Measurements from ENCODE around the gene GJA4. TPM values are rescaled to one million over a fixed set of nuclear protein-coding genes. Genes with fewer than 3 reads are reported as not detected.

Gene GJA4
- total RNA-seq, 3 donors from 2014 or later (not counting 1 experiment from before 2014, with no cell fraction given): not detected

GRCh38 chr1:34779526-34779925 lies 13.3 kb upstream of the GJA4 start:
- Mint-ChIP-seq H3K4me3 (no peak overlapping the region), H3K4me1 (no peaks in the 10 kb centered on the region), H3K27ac (no peak overlapping the region), H3K36me3 (no peaks in the 10 kb centered on the region), H3K27me3 (ENCODE audit: low read depth in 2 of 2) (peaks cover 37 to 50% of the 10 kb centered on the region in 2 donors), H3K9me3 (no peaks in the 10 kb centered on the region)
- Histone ChIP-seq H3K9me3 (ENCODE audit: control insufficient read depth, insufficient read depth, low read length) (no peaks in the 10 kb centered on the region), H3K36me3 (ENCODE audit: control insufficient read depth, insufficient read depth, low read length) (no peaks in the 10 kb centered on the region), H3K4me3 (ENCODE audit: low read length) (no peak overlapping the region), H3K4me1 (ENCODE audit: control insufficient read depth, insufficient read depth, low read length) (peaks cover 9% of the 10 kb centered on the region), H3K27me3 (ENCODE audit: control insufficient read depth, insufficient read depth, low read length) (peaks cover 14% of the 10 kb centered on the region), H3K27ac (ENCODE audit: low read length) (no peak overlapping the region)
- no peak for DNase-seq
- no peak for ATAC-seq
- intact Hi-C loops (cut with micrococcal nuclease): no loop called here
- WGBS (ENCODE audit: insufficient coverage): 91% methylated on average over 5 of the region's 5 CpGs
- TF ChIP-seq CTCF (IDR thresholded peaks at IDR 0.05): no peak

DNA sequence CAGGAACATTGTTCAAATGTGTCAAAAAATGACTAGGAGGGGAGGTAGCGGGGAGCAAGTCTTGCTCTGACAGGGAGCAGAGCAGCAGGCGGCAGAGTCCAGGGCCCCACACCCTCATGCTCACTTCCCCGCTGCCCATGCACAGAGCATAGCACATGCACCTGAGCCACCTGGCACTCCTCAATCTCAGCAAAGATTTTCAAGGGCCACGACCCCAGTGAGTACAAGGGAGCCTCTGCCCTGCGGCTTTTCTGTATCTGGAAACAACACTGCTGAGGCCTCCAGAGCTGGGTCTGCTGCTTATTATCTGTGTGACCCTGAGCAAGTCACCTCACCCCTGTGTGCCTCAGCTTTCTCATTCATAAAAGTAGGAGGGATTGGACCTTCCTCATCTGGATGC lies 12.8 kb upstream of the GJA4 start:
- WGBS (ENCODE audit: insufficient coverage): 89% methylated on average over 5 of the region's 5 CpGs
- Mint-ChIP-seq H3K36me3 (no peaks in the 10 kb centered on the region), H3K27me3 (ENCODE audit: low read depth in 2 of 2) (peaks cover 38 to 52% of the 10 kb centered on the region in 2 donors)

DNA sequence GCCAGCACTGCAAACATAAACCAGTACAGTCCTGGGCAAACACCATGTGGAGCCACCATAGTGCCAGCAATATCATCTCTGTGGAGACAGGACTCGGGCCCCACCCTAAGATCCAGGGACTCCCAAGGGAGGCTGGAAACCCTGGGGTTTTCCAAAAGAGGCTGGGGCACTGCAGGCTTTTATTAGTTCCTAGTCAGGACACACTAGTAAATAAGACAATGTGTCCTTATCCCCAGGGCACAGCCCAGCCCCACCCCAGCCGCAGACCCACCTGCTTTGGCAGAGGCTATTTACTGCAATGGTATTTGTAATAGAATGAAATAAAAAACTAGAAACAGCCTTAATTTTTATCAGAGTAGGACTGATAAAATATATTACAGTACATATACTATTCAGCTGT lies 12.3 kb upstream of the GJA4 start:
- H3K9me3 ChIP-seq (ENCODE audit: control insufficient read depth, insufficient read depth, low read length): no peaks in the 10 kb centered on the region
- H3K27ac Mint-ChIP-seq: no peak overlapping the region
- no peak overlapping the region for H3K4me3 ChIP-seq (ENCODE audit: low read length)
- H3K36me3 Mint-ChIP-seq: no peaks in the 10 kb centered on the region
- peaks cover 41 to 57% of the 10 kb centered on the region in 2 donors for H3K27me3 Mint-ChIP-seq (ENCODE audit: low read depth in 2 of 2)
- H3K4me3 Mint-ChIP-seq: no peak overlapping the region
- peaks cover 14% of the 10 kb centered on the region for H3K27me3 ChIP-seq (ENCODE audit: control insufficient read depth, insufficient read depth, low read length)
- DNase-seq (no peak), ATAC-seq (no peak)
- no peaks in the 10 kb centered on the region for H3K36me3 ChIP-seq (ENCODE audit: control insufficient read depth, insufficient read depth, low read length)
- H3K9me3 Mint-ChIP-seq: no peaks in the 10 kb centered on the region
- no peak for TF ChIP-seq CTCF (IDR thresholded peaks at IDR 0.05)
- intact Hi-C loops (cut with micrococcal nuclease): no loop called here
- H3K4me1 Mint-ChIP-seq: no peaks in the 10 kb centered on the region
- peaks cover 9% of the 10 kb centered on the region for H3K4me1 ChIP-seq (ENCODE audit: control insufficient read depth, insufficient read depth, low read length)
- WGBS (ENCODE audit: insufficient coverage): 91% methylated on average over 1 of the region's 2 CpGs
- H3K27ac ChIP-seq (ENCODE audit: low read length): no peak overlapping the region

More for the DNA sequence above, 12.8 kb upstream of the GJA4 start:
- peaks cover 9% of the 10 kb centered on the region for H3K4me1 ChIP-seq (ENCODE audit: control insufficient read depth, insufficient read depth, low read length)
- intact Hi-C loops (cut with micrococcal nuclease): no loop called here
- H3K9me3 Mint-ChIP-seq: no peaks in the 10 kb centered on the region
- H3K4me3 ChIP-seq (ENCODE audit: low read length): no peak overlapping the region
- no peak overlapping the region for H3K27ac ChIP-seq (ENCODE audit: low read length)
- peaks cover 14% of the 10 kb centered on the region for H3K27me3 ChIP-seq (ENCODE audit: control insufficient read depth, insufficient read depth, low read length)
- ATAC-seq (no peak), DNase-seq (no peak)
- no peak overlapping the region for H3K27ac Mint-ChIP-seq
- H3K4me3 Mint-ChIP-seq: no peak overlapping the region
- H3K4me1 Mint-ChIP-seq: no peaks in the 10 kb centered on the region
- no peaks in the 10 kb centered on the region for H3K36me3 ChIP-seq (ENCODE audit: control insufficient read depth, insufficient read depth, low read length)
- no peak for TF ChIP-seq CTCF (IDR thresholded peaks at IDR 0.05)
- H3K9me3 ChIP-seq (ENCODE audit: control insufficient read depth, insufficient read depth, low read length): no peaks in the 10 kb centered on the region
